ENCODE data around the gene LRRFIP2.
"Not testable (repeated sequence)": the region's sequence is repeated elsewhere in the genome, so short reads cannot be mapped to it uniquely, and the experiment has no call there.

Gene LRRFIP2

GRCh38 chr3:37042712-37043111 lies 131.7 kb downstream of the LRRFIP2 start:
- H3K36me3 ChIP-seq (ENCODE audit: control insufficient read depth in 2 of 2, insufficient read depth in 1 of 2, low read length in 2 of 2): peaks cover 11 to 72% of the 10 kb centered on the region in 2 experiments; a peak in 2 of 3 replicates
- H3K4me1 ChIP-seq (ENCODE audit: control insufficient read depth, insufficient read depth, low read length); POLR2A ChIA-PET; H3K4me3 ChIP-seq (ENCODE audit: low read depth, low read length); H3K9me3 ChIP-seq (ENCODE audit: control insufficient read depth, insufficient read depth, low read depth, low read length); CTCF ChIA-PET; H3K27ac ChIP-seq (ENCODE audit: extremely low read depth, low read depth, low read length): not testable (repeated sequence)

GRCh38 chr3:37041546-37042195 lies 132.7 kb downstream of the LRRFIP2 start:
- CTCF ChIA-PET: interaction anchor here (0.7 kb wide), 1 partner anchor 172 kb away, joined by 3 read pairs; no protein-coding TSS in a partner anchor

More at GRCh38 chr3:37041546-37042195, 132.7 kb downstream of the LRRFIP2 start:
- POLR2A ChIA-PET: no interaction called here
- no peaks in the 10 kb centered on the region for H3K9me3 ChIP-seq (ENCODE audit: control insufficient read depth, insufficient read depth, low read depth, low read length)
- no peak overlapping the region for H3K27ac ChIP-seq (ENCODE audit: extremely low read depth, low read depth, low read length)
- no peaks in the 10 kb centered on the region for H3K4me1 ChIP-seq (ENCODE audit: control insufficient read depth, insufficient read depth, low read length)
- H3K36me3 ChIP-seq (ENCODE audit: control insufficient read depth in 2 of 2, insufficient read depth in 1 of 2, low read length in 2 of 2): peaks cover 5 to 69% of the 10 kb centered on the region in 2 experiments; a peak in 2 of 3 replicates
- TF ChIP-seq ZNF701 (tag by site-specific recombination; IDR thresholded peaks at IDR 0.05): no peak
- no peak for TF ChIP-seq ZNF747 (tag by site-specific recombination; IDR thresholded peaks at IDR 0.05)
- TF ChIP-seq TCF7L2 (IDR thresholded peaks at IDR 0.05; ENCODE audit: borderline replicate concordance, low read depth, low read length): no peak
- no peak for TF ChIP-seq ZBTB8A (tag by site-specific recombination; IDR thresholded peaks at IDR 0.05)
- TF ChIP-seq HIC1 (tag by site-specific recombination; IDR thresholded peaks at IDR 0.05): no peak
- no peak for TF ChIP-seq ZNF529 (tag by site-specific recombination; IDR thresholded peaks at IDR 0.05; ENCODE audit: insufficient replicate concordance)
- no peak for TF ChIP-seq KLF16 (tag by site-specific recombination; IDR thresholded peaks at IDR 0.05)
- TF ChIP-seq AEBP2 (tag by site-specific recombination; IDR thresholded peaks at IDR 0.05; ENCODE audit: borderline replicate concordance): no peak
- no peak for TF ChIP-seq ZNF211 (tag by site-specific recombination; IDR thresholded peaks at IDR 0.05; ENCODE audit: low read depth)
- no peak for TF ChIP-seq ZNF140 (tag by site-specific recombination; IDR thresholded peaks at IDR 0.05)
- no peak for TF ChIP-seq ZFP69B (tag by site-specific recombination; IDR thresholded peaks at IDR 0.05)
- TF ChIP-seq ZNF202 (tag by site-specific recombination; IDR thresholded peaks at IDR 0.05; ENCODE audit: borderline replicate concordance): no peak
- no peak for TF ChIP-seq ZFP3 (tag by site-specific recombination; IDR thresholded peaks at IDR 0.05; ENCODE audit: low read depth)
- no peak for TF ChIP-seq ZNF398 (tag by site-specific recombination; IDR thresholded peaks at IDR 0.05)
- no peak for TF ChIP-seq SETDB1 (IDR thresholded peaks at IDR 0.05; ENCODE audit: insufficient read length, low read length)
- no peak for TF ChIP-seq ZNF114 (tag by site-specific recombination; IDR thresholded peaks at IDR 0.05)
- no peak for TF ChIP-seq GLI2 (tag by site-specific recombination; IDR thresholded peaks at IDR 0.05; ENCODE audit: borderline replicate concordance, low read depth)
- TF ChIP-seq ZNF132 (tag by site-specific recombination; IDR thresholded peaks at IDR 0.05; ENCODE audit: borderline replicate concordance): no peak
- no peak overlapping the region for H3K4me3 ChIP-seq (ENCODE audit: low read depth, low read length)

Measured in HEK293 (cell line).